ENCODE results near the gene GAS7.

DNA sequence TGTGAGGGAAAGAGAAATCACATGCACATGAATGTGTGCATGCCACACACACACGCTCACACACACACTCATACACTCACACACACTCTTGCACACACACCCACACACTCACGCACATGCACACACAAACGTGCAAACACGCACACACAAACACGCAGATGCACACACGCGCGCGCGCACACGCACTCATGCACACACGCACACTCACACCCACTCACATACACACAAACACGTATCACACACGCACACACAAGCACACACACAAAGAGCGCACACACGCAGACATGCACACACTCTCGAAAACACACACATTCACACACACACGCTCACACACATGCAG is 72.2 kb downstream of the GAS7 start:
- TF ChIP-seq EZH2 (IDR thresholded peaks at IDR 0.05) (no peak), EZH2phosphoT487 (IDR thresholded peaks at IDR 0.05) (no peak)
- TF ChIP-seq, protein P1, sequence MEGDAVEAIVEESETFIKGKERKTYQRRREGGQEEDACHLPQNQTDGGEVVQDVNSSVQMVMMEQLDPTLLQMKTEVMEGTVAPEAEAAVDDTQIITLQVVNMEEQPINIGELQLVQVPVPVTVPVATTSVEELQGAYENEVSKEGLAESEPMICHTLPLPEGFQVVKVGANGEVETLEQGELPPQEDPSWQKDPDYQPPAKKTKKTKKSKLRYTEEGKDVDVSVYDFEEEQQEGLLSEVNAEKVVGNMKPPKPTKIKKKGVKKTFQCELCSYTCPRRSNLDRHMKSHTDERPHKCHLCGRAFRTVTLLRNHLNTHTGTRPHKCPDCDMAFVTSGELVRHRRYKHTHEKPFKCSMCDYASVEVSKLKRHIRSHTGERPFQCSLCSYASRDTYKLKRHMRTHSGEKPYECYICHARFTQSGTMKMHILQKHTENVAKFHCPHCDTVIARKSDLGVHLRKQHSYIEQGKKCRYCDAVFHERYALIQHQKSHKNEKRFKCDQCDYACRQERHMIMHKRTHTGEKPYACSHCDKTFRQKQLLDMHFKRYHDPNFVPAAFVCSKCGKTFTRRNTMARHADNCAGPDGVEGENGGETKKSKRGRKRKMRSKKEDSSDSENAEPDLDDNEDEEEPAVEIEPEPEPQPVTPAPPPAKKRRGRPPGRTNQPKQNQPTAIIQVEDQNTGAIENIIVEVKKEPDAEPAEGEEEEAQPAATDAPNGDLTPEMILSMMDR (IDR thresholded peaks at IDR 0.05): no peak
